A204.1 (cell line): ENCODE measurements around the gene DNAJC5G.
"Not testable (repeated sequence)": the region's sequence is repeated elsewhere in the genome, so short reads cannot be mapped to it uniquely, and the experiment has no call there.

Experiments
- FAIRE-seq: peaks from 2 replicates; lab custom pipeline; 2012; peaks lifted over from hg19 to GRCh38; lab: Jason Lieb, UNC

The DNAJC5G gene

GRCh38 chr2:27255187-27255586, 20.0 kb upstream of the DNAJC5G start:
- FAIRE-seq, result no peak

GRCh38 chr2:27255660-27256059, 19.6 kb upstream of the DNAJC5G start:
- FAIRE-seq, result no peak

- no peak for FAIRE-seq
These were observed 18.3 kb upstream of the DNAJC5G start for GRCh38 chr2:27256855-27257454.

- FAIRE-seq, result no peak
These were observed 17.2 kb upstream of the DNAJC5G start for GRCh38 chr2:27258051-27258450.

GRCh38 chr2:27261241-27261925, 13.8 kb upstream of the DNAJC5G start:
- FAIRE-seq, result no peak

- FAIRE-seq, result no peak
These were observed 13.3 kb upstream of the DNAJC5G start for GRCh38 chr2:27261926-27262298.

- FAIRE-seq, result no peak
These were observed 12.6 kb upstream of the DNAJC5G start, which contains the start of gene SLC30A3 for GRCh38 chr2:27262379-27263286. Gene SLC30A3, minus strand, starts transcription at chr2:27263047. Its CDS starts 141 bp downstream, at chr2:27262906.

- no peak for FAIRE-seq
These were observed 11.7 kb upstream of the DNAJC5G start for GRCh38 chr2:27263287-27264252.

GRCh38 chr2:27264253-27264752, 10.9 kb upstream of the DNAJC5G start:
- no peak for FAIRE-seq

- FAIRE-seq, result no peak
These were observed 10.3 kb upstream of the DNAJC5G start for GRCh38 chr2:27264753-27265535.

GRCh38 chr2:27265536-27265870, 9.7 kb upstream of the DNAJC5G start:
- FAIRE-seq, result no peak

GRCh38 chr2:27268296-27268695, 6.9 kb upstream of the DNAJC5G start:
- not testable (repeated sequence) for FAIRE-seq

- no peak for FAIRE-seq
These were observed 5.1 kb upstream of the DNAJC5G start for GRCh38 chr2:27270131-27270530.

GRCh38 chr2:27270670-27271069, 4.6 kb upstream of the DNAJC5G start:
- no peak for FAIRE-seq

GRCh38 chr2:27271631-27272340, 3.4 kb upstream of the DNAJC5G start:
- FAIRE-seq, result no peak

GRCh38 chr2:27272537-27273522, 2.4 kb upstream of the DNAJC5G start:
- not testable (repeated sequence) for FAIRE-seq

GRCh38 chr2:27278010-27278409, 2.8 kb downstream of the DNAJC5G start:
- FAIRE-seq, result no peak

- no peak for FAIRE-seq
These were observed 5.6 kb downstream of the DNAJC5G start for GRCh38 chr2:27280826-27281225.

- no peak for FAIRE-seq
These were observed 6.2 kb downstream of the DNAJC5G start for GRCh38 chr2:27281442-27281841.
